ENCODE data around the gene IDH2.

Gene IDH2

DNA sequence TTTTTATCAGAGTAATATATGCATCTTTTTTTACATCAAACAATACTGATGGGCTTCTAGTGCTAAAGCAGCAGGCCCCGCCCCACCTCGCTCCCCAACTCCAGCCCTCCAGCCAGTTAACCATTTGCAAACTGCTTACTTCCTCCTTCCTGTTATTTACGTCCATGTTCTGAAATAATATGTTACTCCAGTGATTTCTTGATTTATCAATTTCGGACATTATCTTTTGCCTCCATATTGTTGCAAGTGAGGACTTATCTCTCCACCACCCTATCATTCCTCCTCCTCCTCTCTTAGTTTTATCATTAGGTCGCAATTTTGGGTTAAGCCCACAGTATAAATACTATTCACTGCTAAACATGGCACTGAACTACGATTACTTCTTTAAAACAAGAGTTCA, 61.6 kb downstream of the IDH2 start:
- DNase-seq: no peak

DNA sequence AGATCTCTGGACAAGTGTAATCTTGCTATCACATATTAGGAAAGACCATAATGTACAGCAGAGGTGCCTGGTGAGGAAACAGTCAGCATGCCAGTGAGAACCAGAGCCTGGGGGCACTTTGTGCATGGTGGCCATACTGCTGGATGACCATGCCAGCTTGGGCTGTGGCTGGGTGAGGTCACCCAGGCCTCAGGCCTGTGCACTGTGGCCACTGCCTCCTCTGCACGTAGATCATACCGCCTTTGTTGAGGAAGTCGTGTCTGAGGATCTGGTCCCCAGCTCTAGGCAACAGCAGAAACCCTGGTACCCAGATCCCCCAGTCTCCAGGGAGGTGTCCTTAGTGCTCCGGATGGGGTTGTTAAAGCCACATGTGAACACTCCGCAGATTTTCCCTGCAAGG, 62.3 kb downstream of the IDH2 start:
- DNase-seq: no peak

DNA sequence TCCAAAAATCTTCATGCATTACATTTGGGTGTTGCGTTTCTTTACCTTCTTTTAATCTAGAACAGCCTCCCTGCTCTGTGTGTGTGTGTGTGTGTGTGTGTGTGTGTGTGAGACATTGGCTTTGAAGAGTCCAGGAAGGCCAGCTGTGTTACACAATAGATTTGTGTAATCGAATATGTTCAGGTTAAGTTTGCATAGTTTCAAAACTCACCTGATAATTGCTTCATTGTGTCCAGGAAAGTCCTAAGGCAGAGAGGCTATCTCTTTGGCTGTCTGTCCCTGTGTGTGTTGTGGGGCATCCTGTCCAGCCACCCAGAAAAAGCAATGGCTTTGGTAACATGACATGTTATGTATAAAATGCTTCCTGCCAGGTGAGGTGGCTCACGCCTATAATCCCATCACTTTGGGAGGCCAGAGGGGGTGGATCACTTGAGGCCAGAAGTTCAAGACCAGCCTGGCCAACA, 63.6 kb downstream of the IDH2 start:
- DNase-seq: no peak

DNA sequence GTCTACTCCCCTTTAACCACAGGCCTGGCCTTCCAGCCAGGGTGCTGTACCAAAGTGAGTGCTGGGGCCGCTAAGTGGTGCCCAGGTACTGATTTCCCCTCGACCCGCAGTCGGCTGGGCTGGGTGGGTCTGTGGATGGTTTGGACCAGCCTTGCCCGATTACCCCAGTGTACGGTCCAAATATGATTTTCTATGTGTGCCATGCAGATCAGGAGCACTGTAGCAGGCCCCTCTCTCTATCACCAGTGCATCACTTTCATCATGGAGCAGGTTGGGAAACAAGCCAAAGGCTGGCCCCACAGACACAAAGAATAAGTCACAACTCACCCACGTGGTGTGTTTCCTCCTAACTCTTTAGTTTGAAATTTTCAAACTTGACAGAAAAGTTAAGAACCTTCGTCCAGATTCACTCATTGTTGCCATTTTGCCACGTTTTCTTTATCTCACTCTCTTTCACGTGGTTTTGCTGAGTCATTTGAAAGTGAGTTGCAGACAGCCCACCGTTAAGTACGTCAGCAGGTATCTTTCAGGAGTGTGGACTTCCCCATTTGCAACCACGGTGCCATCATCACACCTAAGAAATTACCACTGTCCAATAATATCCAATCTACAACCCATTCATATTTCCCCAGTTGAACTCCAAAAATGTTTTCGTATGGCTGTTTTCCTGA, 64.2 kb downstream of the IDH2 start:
- no peak for DNase-seq

DNA sequence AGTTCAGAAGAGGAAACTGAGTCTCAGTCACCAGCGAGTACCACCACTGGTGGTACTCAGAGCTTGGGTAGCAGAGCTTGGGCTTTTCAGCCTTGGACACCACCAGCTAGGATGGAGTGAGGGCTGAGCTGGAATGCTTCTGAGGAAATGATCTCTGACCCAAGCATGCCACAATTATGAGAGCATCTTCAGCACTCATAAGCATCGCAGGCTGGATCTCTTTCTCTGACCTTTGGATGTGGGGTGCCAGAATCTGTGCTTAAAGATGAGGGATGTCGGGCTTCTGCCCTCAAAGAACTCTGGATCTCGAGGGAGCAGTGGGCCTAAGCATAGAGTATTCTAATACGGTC, 64.8 kb downstream of the IDH2 start:
- no peak for DNase-seq

DNA sequence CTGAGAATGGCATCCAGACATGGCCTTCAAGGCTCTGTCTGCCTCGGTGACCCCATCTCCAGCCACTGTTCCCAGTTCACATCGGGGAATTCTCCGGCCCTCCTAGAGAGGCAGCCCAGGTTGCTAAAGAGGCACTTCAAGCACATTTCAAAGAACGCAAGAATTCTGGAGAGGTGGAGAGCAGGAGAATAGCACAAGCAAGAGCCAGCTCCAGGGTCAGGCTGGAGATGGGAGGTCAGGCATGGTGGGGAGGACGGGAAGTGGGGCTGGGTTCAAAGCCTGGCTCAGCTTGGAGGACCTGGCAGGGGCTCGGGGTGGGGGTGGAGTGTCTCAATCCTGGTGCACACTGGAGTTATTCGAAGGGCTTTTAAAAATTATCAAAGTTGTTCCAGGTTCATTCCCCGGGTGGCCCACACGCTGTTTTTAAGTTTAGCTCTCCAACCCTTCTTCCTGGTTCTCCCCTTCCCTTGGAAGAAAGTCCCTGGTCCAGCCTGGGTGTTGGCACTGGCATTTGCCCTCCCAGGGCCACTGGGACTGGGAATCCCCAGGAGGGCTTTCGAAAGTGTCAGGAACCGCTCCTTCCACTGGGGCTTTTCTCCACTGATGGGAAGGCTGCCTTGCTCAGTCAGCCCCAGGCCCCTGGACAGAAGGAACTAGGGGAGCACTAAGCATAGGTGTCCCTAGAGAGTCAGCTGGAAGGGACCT, 65.3 kb downstream of the IDH2 start:
- DNase-seq: no peak

DNA sequence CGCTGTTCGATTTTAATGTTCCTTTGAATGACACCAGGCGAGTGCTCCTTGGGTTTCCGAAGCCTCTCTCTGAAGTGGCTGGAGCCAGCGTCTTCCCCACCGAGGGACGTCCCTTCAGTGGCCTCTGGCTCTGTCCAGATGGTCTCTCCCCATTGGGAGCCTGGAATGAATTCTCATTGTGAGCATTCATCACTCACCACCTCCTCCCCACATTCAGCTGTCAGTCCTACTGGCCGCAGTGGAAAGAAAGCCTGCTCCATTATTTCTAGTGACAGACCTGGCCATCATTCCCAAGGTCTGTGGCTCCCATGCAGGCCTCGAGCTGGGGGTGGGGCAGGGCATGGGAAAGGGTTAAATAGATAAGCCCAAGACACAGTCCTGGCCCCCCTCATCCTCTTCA, 65.9 kb downstream of the IDH2 start:
- DNase-seq: peak; percentile 46

DNA sequence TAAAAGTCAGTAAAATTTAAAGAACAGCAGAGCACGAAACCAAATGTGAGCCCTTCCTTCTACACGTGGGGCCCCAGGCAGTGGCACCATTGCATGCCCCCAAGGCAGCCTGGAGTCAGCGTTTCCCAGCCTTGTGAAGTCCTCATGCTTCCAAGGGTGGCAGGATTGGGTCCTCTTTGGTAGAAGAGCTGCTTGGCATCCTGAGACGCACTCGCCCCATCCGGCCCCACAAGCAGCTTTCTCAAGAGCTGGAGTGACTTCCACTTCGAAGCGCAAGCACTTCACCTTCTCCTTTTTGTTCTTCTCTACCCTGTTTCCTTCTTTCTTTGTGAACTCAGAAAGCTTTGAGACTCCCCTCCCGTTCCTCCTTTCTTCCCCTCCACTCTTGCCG, 66.4 kb downstream of the IDH2 start:
- DNase-seq: no peak

DNA sequence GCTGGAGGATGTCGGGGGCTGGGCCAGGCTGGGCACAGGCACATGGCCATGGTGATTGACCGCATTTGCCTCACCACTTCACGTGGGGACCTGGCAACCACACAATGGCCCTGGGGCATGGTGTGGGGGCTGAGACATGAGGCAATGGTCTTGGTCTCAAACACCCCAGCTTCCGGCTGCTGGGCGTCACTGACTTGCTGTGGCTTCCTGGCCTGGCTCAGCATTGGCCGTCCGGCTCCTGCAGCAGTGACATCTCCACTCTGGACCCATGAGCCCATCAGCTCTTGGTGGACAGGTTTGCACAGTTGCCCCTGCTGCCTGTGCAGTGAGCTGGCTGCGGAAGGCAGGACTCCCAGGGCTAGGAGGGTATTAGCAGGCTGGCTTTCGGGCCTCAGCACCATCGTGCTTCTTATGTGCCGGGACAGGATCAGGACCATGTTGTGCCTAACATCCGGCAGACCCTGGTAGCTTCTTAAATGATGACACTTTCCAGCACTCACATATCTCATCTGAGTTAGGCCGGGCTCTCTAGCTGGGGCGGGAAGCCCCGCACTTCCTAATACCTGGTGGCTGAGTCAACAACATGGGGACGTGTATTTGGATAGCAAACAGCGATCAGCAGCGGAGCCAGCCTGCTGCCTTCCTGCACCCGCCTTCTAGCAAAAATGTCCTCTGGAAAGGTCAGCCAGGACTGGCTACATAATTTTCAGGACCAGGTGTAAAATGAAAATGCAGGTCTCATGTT, 67.0 kb downstream of the IDH2 start:
- DNase-seq: no peak

DNA sequence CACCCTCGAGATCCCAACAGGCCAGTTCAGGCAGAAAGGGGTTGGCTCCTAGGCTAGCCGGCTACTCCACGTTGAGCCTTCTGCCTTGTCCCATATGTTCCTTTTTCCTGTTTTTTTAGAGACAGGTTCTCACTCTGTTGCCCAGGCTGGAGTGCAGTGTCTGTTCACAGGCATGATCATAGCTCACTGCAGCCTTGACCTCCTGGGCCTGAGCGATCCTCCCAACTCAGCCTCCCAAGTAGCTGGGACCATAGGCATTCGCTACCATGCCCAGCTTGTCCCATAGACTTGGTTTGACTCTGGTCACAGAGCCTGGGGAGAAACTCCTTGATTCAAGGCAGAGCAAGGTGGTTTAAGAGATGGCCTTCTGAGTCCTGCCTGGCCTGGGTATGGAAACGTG, 68.8 kb downstream of the IDH2 start:
- DNase-seq: no peak
